Right lobe of liver (tissue), 4 donors: ENCODE results near the gene HS6ST3.

Experiments used
- CTCF ChIP-seq, 4 donors: fragments of 200-600 bp in 3 of 4; fragments of 450-650 bp in 1 of 4; IDR thresholded peaks; one replicate each; pipeline versions ENCODE4 v1.5.1 to v1.8.0; 2016 to 2022; ENCODE audit warnings: antibody characterized with exemption in 4 of 4, mild to moderate bottlenecking in 2 of 4
- POLR2A ChIP-seq: fragments of 450-650 bp; IDR thresholded peaks from one replicate; pipeline ENCODE4 v1.6.1; 2017; ENCODE audit warnings: antibody characterized with exemption, mild to moderate bottlenecking
- donor health status: DM: no; HTN: no; CAD: no.
- donor health status: DM: no; HTN: no; CAD: no.
- donor health status: DM: no; HTN: yes; CAD: no.

- TF ChIP-seq CTCF (IDR thresholded peaks at IDR 0.05) (no peak), POLR2A (no peak)
Observed at GRCh38 chr13:96661612-96662011, 571.7 kb downstream of the HS6ST3 start.
